CD4-positive, alpha-beta T cell treated with Interleukin-10 for 1 hour (primary cell): Measurements from ENCODE around the gene ZNF385A.
"Not testable (repeated sequence)": the region's sequence is repeated elsewhere in the genome, so short reads cannot be mapped to it uniquely, and the experiment has no call there.

Experiments used
- DNase-seq: peaks from one replicate; pipeline ENCODE4 v3.0.0-alpha.2; 2020

Gene ZNF385A

DNA sequence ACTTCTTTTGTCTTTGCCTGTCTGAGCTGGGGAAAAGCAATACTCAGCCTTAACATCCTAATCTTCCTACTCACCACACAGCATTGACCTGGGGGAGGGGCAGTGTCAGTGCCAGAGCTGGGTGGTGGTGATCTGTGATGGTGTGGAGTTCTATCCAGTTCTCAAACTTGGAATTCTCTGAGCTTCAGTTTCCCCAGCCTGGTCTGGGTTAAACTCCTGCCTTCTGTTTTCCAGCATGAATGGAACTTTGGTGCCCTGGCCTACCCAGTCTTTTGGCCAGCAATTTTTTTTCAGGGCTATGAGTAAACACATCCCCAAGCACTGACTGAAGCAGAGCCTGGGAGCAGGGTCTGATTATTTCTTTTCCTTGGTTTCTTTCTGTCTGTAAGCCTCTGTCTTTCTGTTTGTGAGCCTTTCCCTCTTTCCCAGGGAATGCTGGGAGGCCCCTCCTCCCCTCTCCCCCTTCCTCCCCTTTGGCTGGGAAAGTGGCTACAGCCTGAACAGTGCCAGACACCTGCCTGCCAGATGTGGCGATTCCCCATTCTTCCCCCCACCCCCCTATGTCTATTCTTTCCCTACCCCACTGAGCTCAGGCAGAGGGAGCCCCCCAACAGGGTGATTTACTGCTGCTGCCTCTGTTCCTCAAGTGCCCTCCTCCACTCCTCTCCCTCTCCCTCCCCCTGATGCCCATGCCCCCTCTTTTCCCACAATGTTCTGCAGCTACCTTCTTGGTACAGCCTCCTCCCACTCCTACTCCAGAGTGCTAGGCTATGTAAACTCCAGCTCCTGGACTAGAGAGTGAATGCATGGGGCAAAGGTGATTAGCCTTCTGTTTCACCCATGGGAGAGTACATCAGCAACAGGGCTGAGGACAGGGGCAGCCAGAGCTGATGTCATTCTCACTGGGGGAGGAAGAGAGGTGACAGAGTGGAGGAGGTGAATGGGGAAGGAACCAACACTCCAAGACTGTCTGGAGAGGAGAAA, 31.4 kb downstream of the ZNF385A start:
- DNase-seq: no peak

DNA sequence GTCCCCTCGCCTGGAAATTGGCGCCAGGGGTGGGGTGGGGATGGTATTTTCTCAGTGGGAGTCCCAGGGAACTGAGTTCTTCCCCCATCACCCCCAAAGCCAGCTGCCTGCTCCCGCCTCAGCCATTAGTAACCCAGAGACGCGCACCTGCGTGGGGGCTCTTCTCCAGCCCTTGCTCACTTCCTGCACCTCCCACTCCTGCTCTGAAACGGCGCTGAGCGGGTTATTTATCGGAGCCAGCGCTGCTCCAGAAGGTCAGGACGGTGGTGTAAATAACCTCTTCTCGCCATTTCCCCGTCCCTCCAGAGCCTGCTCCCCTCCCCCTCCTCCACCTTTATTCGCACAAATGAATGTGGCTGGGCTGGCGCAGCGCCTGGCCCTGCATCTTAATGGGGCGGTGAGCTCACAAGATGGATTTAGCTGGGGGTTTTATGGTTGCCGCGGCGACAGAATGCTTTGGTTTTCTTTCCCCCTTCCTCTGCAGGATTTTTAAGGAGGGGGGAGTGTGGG, 32.5 kb downstream of the ZNF385A start:
- peak; percentile 26 for DNase-seq

- no peak for DNase-seq
Measured at GRCh38 chr12:54351341-54351740, 33.2 kb downstream of the ZNF385A start.

DNA sequence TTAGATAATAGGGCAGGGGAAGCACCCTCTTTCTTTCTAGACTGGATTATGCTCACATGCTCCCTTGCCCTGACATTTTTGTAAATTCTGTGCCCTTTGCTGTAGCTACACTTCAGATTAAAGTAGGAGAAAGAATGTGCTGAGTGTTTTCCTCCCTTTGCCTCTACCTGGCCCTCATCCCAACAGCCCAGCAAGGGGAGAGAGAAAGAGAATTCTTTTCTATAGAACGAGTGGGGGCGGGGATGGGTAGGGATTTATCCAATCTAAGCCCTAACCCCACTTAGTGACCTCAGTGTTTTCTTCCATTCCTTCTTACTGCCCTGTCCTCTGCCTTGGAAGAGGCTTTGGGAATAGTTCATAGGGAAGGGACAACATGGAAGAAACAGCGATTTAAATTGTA, 33.8 kb downstream of the ZNF385A start:
- no peak for DNase-seq

DNA sequence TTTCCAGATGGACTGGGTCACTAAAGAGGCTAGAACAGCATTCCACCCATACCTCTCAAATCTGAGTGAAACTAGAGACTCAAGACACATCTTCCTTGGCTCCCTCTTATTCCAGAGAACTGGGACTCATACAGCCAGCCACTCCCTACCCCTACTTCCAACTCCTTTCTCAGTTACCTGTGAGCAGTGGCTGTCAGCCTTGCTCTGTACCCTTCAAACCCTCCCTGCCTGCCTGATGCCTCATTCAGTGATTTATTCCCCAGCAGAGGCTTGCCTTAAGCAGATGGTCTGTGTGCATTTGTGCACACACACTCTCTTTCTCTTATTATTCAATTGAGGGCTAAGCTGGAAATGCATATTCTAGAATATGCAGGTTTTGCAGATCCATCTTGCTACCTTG, 34.9 kb downstream of the ZNF385A start:
- DNase-seq: no peak

DNA sequence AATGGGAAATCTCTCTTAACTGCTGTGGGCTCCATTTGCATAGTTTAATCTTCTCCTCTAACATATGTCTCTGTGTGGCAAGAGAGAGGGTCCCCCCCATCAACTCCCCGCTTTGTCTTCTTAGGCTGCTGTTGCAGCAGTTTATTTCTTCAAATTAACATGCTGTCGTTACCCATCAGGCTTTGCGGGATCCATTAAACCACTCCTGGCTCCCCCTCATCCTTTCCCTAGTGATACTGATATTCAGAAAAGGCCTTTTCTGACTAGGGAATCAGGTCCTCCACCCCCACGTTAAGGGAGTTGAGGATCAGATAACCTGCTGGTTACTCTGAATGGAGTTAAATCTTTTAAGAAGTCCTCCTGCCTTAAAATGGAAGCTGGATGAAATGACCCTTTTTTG, 35.5 kb downstream of the ZNF385A start:
- no peak for DNase-seq

DNA sequence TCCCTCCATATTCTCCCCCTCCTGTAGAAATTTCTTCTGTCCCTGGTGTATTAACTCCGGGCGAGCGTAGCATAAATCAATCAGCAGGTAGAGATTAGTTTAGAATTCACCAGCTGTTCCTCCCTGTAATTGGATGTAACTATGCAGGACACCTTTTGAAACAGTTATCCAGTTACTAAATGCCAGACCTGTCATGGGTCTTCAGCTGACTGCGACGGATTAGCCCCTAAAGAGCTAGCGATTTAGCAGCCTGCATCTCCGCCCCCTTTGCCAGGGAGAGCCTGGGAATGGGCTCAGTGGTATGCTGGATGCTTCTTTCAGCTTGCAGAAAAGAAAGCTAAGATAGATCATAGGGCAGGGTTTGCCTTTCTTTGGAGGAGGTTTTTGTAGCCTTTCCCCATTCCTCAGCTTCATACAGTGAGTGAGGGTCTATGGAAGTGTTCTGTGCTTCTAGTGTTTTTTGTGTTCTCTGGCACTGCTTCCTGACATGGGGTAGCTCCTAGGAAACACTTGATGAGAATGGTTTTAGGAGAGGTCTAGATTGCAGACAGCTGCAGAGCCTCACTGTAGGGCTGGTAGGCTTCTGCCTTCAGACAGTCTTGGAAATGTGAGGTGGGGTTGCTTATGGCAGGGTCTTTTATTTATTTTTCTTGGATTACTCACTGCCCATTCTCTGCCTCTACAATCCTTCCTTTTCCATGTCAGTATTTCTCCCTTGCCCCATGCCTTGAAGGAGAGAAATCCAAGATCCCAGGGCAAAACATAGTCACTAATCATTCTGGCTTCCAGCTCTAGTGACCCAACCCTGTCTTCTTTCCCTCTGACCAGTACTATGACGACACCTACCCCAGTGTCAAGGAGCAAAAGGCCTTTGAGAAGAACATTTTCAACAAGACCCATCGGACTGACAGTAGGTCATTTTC, 42.9 kb downstream of the ZNF385A start:
- no peak for DNase-seq

GRCh38 chr12:54340846-54341245, 43.7 kb downstream of the ZNF385A start:
- no peak for DNase-seq

DNA sequence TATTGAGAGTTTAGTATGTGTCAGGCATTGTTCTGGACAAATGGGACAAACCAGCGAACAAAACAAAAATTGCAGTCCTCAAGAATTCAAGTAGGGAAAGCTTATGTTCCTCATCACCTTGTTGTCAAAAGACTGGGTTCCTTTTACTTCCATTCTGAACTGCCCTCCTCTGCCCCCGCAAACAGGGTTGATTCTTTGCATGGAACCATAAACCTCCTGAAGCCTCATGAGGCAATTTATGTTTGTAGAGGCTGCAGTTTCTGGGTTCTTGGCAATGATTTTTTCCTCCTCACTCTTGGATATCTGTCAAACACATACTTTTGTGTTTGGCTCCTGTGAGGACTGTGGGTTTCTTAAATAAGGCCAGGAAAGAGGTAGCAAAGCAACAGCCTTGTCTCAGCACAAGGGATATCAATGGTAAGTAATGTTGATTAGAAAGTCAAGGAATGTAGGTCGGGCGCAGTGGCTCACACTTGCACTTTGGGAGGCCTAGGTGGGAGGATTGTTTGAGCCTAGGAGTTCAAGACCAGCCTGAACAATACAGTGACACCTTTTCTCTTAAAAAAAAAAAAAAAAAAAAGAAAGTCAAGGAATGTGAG, 45.7 kb downstream of the ZNF385A start:
- no peak for DNase-seq

DNA sequence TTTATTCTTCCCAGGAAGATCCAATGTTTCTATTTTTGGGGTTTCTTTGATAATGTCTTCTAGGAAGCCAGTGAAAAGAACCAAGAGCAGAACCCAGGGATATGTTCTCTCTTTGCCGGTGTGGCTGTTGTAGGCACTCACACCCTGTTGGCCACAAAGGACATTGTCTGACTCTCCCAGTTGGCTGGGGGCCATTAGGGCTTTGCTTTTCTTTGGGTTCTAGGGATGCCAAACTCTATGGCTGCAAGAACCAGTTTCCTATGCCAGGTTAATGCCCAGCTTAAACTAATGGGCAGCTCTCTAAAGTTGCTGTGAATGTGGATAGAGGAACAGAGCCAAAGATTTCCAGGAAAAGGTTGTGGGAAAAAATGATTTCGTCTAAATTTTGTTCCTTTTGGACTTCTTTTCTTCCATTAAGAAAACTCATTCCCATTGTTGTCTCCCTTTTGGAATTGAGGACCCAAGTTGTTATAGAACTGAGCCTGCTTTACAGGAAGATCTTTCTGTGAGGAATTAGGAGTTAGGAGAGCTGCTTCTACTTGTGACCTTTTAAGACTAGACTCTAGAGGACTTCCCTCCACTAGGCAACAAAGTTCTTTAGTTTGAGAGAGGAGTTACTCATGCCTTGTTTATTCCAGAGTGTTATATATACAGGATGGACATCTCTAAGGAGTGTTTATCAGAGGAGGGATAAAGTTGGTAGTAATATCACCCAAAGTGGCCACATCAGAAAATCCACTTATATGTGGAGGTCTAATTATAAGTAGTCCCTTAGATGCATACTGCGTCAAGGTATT, 46.5 kb downstream of the ZNF385A start:
- no peak for DNase-seq

GRCh38 chr12:54337280-54337842, 47.2 kb downstream of the ZNF385A start:
- no peak for DNase-seq

- DNase-seq: no peak
Measured at GRCh38 chr12:54333420-54334034, 51.0 kb downstream of the ZNF385A start.

DNA sequence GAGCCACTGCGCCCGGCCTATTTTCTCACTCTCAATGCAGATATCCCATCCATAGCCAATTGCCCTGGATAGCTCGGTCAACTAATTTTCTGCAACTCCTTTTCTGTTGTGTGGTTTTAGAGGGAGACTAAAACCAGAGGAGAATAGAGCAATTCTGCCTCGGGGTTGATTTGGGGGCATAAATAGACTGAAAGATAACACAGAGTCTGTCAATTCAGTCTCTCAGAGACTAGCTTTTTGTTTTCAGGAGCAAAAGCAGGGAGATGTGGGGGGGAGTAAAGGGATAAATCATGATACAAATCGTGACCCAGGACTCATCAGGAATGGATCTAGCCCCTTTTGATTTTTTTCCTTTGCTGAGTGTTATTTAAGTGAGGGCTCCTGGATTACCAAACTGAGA, 53.1 kb downstream of the ZNF385A start:
- DNase-seq: no peak

DNA sequence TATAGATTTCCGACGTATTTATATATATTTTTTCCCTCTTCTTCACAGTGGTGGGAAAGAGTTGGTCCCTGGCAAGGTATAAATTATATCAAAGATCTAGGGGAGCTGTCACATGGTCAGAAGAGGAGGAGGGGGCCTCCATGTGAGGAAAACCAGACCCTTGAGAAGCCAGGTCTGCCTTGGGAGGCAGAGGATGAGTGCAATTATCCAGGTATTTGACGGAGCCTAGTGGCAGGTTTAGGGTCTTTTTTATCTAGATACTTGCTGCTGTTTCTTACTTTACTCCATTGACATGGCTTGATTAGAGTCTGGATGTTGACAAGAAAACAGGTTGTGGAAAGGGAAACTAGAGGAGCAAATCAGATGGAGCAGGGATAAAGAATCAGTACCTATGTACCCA, 54.1 kb downstream of the ZNF385A start:
- no peak for DNase-seq

DNA sequence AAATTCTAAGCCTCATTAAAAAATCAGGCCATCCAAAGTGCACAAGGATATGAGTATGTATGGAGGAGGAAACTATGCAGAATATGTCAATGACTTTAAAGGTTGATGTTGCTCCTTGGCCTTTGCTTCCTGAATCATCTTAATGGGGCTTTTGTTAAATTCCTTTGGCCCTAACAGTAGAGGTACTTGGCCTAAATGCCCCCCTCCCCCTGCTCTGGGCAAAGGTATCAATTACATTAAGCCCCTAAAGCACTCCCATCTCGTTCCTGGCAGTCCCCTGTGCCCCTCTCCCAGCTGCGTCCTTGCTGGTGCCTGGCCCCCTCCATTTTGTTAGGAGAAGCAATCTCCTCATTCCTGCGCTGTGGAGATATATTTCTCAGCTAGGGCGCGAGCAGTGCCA, 54.8 kb downstream of the ZNF385A start:
- DNase-seq: no peak

GRCh38 chr12:54328595-54329337, 55.8 kb downstream of the ZNF385A start:
- DNase-seq: no peak

GRCh38 chr12:54325442-54326109, 59.0 kb downstream of the ZNF385A start:
- not testable (repeated sequence) for DNase-seq

DNA sequence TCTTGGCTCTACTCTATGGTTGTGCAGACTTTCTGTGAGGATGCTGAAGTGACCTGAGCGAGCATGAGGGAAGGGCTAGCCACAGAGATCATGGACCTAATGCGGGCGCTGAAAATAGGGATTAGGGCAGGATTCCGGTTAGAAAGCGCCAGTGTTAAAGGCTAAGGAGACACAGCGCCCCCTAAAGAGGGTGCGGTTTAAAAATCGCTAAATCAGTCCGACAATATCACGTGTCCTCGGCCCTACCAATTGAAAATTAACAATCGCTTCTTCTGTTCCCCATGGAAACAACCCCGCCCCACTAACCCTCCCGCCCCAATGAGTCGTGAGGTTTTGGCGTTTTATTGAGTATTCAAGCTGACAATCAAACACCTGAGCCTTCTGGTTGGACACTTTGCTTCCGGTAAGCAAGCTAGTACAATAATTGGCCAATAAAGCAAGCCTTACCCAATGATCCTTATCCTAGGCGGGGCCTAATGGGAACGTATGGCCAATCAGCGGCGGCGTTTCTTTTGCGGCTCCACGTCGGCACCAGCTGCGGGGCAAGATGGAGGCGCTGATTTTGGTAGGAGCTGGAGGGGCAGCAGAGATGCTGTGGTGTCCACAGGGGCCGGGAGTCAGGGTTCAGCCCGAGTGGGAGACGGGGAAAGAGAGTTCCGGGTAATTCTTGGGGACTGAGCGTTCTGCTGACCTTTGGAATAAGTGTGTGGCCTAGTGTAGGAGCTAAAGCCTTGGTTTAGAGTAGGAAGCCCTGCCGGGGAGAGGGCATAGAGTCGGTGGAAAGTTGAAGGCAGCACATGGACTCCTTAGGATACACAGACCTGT, 59.7 kb downstream of the ZNF385A start, which contains the start of gene COPZ1:
Gene COPZ1 (plus strand): TSS at position 515 of the 825 bp plus-strand sequence. CDS start 33 bp downstream, at position 548.
- DNase-seq: peak; percentile 99

GRCh38 chr12:54321363-54321762, 63.2 kb downstream of the ZNF385A start:
- no peak for DNase-seq
